AG04449 (cell line): ENCODE data around the gene ADORA2A.

ENCODE experiments used
- CTCF ChIA-PET: fragments of 350-600 bp; formaldehyde crosslinking; extraction: SDS; loops from one replicate; lab custom pipeline; 2021; ENCODE audit warnings: antibody characterized with exemption; lab: Yijun Ruan, JAX
- POLR2A ChIA-PET: fragments of 400-600, 350-600 bp; formaldehyde crosslinking; extraction: SDS; loops from one replicate; lab custom pipeline; 2020; ENCODE audit warnings: antibody characterized with exemption, inconsistent platforms; lab: Yijun Ruan, JAX
- DNase-seq: peaks from one replicate; pipeline ENCODE4 v3.0.0-alpha.2; 2010; ENCODE audit warnings: low read depth, low spot score
- H3K4me3 ChIP-seq: 2 replicates; pipeline ENCODE4 v1.5.1; 2011; ENCODE audit warnings: low read depth, mild to moderate bottlenecking, control low read depth, low read length
- CTCF ChIP-seq: IDR thresholded peaks from one replicate; pipeline ENCODE4 v1.5.1; 2011; ENCODE audit warnings: mild to moderate bottlenecking, moderate library complexity, low read length, control low read depth, inconsistent platforms; ENCODE audit not compliant: insufficient read depth; ENCODE audit errors: missing control alignments

Gene ADORA2A

DNA sequence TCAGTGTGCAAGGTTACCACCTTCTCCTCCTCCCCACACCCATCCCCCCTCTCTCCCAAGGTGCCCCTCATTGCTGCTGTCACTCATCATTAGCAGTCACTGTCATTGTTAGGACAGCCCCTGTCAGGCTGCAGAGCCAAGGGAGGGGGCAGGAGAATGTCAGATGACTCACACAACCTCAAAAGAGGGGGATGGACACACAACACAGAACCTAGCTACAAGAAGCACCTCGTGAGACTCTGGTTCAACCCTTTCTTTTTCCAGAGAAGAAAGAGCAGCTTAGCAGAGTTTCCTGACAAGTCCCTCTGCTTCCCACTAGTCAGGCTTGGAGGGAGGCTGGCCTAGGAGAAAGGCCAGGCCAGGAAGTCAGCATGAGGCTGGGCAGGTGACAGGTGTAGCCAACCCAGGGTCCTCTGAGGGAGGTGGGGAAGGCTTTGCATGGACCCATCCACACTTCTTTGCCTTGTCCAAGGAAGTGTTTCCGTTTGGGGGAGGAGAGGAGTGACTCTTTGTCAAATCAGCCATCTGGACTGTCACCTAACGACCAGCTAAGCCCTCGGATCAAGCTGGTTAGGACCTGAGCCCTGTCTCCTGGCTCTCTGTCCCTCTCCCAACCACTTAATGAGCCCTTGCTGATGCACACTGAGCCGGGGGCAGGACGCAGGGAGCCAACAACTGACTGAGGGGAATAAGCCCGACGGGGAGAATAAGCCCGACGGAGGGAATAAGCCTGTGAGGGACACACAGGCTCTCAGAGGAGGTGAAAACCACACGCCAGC is 18.3 kb downstream of the ADORA2A start:
- DNase-seq = no peak
- CTCF ChIA-PET = interaction anchor here (1.3 to 1.6 kb wide), 2 partner anchors 11 to 22 kb away, joined by 3 to 5 read pairs; no protein-coding TSS in a partner anchor
- TF ChIP-seq CTCF = no peak
- no peak overlapping the region for H3K4me3 ChIP-seq
- POLR2A ChIA-PET = no interaction called here

DNA sequence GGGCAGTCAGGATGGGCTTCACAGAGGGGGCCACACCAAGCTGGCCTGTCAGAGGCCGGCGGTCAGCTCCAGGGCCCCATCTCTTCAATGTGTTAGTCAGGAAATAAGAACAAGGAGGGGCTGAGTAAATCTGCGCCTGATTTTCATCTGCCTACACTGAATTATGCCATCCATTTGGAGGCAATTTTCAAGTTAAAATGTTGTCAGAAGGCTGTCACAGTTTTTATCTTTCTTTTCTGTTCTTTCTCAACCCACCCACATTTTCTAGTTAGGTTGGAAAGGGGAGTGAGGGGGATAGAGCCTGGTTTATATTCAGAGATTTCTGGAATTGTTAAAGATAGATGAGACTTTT is 18.8 kb downstream of the ADORA2A start:
- no peak for TF ChIP-seq CTCF
- CTCF ChIA-PET = interaction anchor here (0.9 to 1.6 kb wide), 2 partner anchors 10 to 22 kb away, joined by 3 to 5 read pairs; no protein-coding TSS in a partner anchor
- DNase-seq = no peak
- POLR2A ChIA-PET = no interaction called here
- no peak overlapping the region for H3K4me3 ChIP-seq

GRCh38 chr22:24450610-24451009 is 23.2 kb downstream of the ADORA2A start:
- POLR2A ChIA-PET = no interaction called here
- H3K4me3 ChIP-seq = no peak overlapping the region
- DNase-seq = no peak
- CTCF ChIA-PET = interaction anchor here (0.9 kb wide), 1 partner anchor 19 kb away, joined by 3 read pairs; no protein-coding TSS in a partner anchor
- no peak for TF ChIP-seq CTCF

DNA sequence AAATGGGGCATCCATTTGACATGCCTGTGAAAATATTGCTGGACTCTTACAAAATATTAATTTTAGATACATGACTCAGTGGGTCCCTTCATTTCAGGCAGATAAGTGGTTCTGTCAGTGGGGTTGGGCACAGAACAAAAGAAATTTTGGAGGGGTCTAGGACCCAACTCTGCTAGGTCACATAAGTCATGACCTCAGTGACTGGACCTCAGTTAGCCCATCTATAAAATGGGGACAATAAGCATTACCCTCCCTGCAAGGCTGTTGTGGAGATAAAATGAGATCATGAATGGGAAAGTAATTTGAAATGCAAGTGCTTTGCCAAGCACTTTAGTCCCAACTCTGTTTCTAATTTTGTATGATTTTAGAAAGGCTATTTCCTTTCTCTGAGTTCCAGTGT is 23.8 kb downstream of the ADORA2A start:
- ChIA-PET POLR2A (no interaction called here), CTCF (interaction anchor here (0.9 kb wide), 1 partner anchor 20 kb away, joined by 3 read pairs; no protein-coding TSS in a partner anchor)
- TF ChIP-seq CTCF = no peak
- DNase-seq = no peak
- H3K4me3 ChIP-seq = no peak overlapping the region

- no peak for DNase-seq
- ChIA-PET CTCF (interaction anchor here (1.0 kb wide), 1 partner anchor 30 kb away, joined by 3 read pairs; no protein-coding TSS in a partner anchor), POLR2A (no interaction called here)
- no peak overlapping the region for H3K4me3 ChIP-seq
- no peak for TF ChIP-seq CTCF
Observed at GRCh38 chr22:24453853-24454252, 26.5 kb downstream of the ADORA2A start.

GRCh38 chr22:24455039-24455438 is 27.6 kb downstream of the ADORA2A start:
- ChIA-PET CTCF (no interaction called here), POLR2A (no interaction called here)
- no peak for TF ChIP-seq CTCF
- no peak for DNase-seq
- no peak overlapping the region for H3K4me3 ChIP-seq
